HG02970 (cell line): ENCODE measurements around the gene EGFL7.

ENCODE experiments used
- ATAC-seq: cut with Tn5 transposase; IDR thresholded peaks from one replicate; pipeline ENCODE4 v1.9.1; 2021; ENCODE audit warnings: mild to moderate bottlenecking, moderate library complexity, moderate number of reproducible peaks; ENCODE audit not compliant: unreplicated experiment, low FRiP score

Gene EGFL7

DNA sequence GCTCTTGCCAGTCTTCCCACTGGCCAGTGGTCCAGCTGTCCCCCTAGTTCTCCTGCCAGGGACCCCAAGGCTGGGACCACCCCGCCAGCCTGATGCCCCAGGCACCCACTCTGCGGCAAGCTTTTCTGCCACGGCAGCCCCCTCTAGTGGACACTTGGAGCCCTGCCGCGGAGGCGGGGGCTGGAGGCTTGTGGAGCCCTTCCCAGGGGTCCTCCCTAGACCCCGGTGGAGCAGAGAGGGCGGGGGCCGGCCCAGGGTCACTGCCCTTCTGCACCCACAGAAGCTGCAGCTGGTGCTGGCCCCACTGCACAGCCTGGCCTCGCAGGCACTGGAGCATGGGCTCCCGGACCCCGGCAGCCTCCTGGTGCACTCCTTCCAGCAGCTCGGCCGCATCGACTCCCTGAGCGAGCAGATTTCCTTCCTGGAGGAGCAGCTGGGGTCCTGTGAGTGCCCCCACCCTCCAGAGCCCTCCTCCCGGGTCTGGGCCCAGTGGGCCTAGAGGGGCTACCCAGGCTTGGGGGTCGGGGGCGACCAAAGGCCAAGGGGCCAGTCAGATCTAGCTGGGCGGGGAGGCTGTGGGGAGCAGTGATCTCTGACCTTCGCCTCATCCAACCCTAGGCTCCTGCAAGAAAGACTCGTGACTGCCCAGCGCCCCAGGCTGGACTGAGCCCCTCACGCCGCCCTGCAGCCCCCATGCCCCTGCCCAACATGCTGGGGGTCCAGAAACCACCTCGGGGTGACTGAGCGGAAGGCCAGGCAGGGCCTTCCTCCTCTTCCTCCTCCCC lies 9.1 kb downstream of the EGFL7 start:
- no peak for ATAC-seq

- no peak for ATAC-seq
Observed at GRCh38 chr9:136672431-136673087, 9.8 kb downstream of the EGFL7 start.

DNA sequence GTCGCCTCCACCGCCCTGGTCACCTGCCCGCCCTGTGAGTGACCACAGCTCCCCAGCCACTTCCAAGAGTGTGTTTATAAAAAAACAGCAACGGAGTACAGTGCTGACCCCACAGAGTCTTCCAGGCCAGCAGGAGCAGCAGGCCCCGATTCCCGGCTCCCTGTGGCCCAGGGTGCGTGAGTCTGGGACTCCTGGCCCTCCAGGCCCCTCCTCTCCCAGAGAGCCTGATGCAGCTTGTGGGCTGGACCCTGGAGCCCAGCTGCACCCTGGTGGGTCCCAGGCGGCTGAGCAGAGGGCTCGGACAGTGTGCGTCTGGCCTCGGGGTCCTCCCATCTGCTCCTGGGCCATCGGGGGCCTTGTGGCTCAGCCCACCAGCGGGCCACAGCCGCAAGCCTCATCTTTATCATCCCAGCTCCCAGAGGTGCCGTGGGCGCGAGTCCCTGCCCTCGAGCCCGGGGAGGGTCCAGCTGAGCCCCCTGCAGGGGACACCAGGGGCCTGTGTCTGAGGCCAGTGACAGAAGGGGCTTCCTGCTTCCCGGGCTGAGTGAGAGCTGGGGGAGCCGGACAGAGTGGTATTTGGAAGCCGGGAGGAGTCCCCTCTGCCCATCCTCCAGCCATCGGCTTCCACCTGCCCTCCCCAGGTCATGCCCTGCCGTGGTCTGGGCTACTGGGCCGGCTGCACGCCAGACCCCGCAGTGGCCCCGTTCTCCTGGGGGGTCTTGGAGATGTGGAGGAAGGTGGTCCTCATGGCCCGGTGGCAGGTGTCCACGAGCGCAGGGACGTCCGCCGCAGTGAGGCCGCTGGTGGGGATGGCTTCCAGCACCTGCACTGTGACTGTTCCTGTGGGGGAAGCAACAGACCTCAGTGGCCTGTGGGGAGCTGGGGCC lies 10.6 kb downstream of the EGFL7 start:
- no peak for ATAC-seq

DNA sequence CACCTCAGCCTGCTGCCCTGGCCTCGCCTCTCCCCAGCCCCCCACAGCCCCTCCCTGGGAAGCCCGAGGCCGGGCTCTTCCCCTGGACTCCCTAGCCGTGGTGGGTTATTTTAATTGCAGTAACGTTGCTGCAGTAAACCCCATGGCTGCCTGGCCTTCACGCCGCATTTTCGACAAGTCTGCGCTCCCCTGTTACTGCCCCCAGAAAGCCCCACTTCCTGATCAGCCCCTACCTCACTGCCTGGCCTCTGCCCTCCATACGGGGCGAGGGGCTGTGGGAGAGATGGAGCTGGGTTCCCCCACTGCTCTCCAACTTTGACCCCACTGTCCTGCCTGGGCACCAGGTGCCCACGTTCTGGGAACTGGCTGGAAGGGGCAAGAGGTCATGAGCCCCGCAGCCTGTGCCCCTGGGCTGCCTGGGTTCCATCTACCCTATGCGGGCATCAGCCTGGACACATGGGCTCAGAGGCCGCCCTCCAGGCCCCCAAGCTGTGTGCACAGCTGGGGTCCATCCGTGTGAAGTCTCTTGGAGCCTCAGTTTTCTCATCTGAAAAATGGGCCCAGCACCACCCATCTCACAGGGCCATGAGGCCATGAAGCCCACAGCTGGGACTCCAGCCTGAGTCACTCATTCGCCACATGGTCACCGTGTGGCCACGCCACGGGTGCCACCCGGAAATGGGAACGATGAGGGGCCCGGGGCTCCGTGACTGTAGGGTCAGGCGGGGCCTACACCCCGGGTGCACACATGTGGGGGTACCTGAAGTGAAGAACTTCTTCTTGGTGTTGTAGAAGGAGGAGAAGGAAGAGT lies 11.5 kb downstream of the EGFL7 start:
- no peak for ATAC-seq

DNA sequence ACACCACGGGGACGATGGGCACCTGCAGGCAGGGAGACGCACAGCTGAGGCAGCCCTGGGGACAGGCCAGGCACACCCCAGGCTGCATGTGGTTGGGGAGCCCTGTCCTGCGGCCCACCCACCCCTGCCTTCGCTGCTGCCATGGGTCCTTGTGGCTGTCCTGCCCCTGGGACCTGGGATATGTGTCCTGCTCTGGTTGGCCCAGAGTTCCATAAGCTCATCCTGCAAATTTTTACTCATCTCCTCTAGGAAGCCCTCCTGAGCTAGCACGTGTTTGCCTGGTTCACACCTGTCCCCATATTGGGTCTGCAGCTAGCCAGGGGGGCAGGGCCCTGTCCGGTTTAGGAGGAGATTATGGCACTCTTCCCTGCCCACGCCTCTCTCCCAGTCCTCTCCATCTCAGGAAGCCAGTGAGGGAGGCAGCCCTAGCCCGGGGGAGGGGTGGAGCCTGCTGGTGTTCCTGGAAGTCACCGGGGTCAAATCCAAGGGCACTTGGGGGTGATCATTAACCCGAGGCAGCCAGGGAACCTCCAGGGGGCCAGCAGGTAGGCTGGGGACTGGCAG lies 12.2 kb downstream of the EGFL7 start:
- ATAC-seq: no peak

GRCh38 chr9:136675477-136676296 lies 13.0 kb downstream of the EGFL7 start:
- ATAC-seq: no peak

GRCh38 chr9:136676297-136676794 lies 13.6 kb downstream of the EGFL7 start:
- no peak for ATAC-seq

- ATAC-seq: no peak
Observed at GRCh38 chr9:136676920-136677686, 14.4 kb downstream of the EGFL7 start.

DNA sequence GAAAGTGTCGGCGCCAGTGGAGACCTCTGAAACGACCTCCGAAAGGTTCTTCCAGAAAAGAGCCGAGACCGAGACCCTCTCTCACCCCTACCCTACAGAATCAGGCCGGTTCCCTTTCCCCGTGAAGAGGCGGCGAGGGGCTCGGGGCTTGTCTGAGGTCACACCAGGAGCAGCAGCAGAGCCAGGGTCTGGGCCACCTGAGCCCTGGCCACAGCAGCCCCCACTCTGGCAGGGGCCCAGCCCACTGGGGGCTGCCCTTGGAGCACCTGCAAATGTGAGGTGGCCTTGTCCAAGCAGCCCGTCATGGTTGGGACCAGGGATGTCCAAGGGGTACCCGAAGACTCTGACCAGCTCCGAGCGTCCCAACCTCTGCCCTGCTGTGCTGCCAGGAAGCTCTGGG lies 15.3 kb downstream of the EGFL7 start:
- ATAC-seq: no peak

DNA sequence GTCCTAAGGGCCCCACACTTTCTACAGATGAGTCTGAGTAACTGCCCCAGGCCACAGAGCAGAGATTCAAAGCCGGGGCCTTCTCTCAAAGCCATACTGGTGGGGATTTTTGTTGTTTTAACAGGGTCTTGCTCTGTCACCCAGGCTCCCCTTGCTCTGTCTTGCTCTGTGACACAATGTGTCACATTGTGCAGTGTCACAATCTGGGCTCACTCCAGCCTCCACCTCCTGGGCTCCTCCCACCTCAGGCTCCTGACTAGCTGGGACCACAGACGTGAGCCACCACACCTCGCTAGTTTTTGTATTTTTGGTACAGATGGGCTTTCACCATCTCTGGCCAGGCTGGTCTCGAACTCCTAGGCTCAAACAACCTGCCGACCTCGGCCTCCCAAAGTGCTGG lies 15.9 kb downstream of the EGFL7 start:
- no peak for ATAC-seq

DNA sequence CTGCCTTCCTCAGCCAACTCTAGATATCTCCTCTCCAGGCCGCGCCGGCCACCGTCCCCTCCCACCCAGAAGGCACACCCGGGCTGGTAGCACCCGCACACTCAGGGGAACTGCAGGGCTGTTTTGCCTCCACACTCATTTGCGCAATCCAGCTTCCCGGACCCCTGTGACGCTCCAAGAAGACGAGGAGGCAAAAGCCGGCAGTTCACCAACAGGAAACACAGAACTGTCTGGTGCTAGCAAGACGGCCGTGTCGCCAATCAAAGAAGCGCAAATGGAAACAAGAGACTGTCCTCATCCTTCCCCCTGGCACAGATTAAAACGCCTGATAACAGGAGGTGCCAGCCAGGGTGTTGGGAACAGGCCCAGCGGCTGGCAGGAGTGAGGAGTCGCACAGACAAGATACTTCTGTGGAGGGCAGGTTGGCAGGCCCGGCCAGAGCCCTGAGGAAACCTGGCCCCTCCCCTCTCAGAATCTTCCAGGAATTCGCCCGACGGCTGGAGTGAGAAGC lies 16.8 kb downstream of the EGFL7 start:
- ATAC-seq: no peak

GRCh38 chr9:136681029-136681428 lies 18.3 kb downstream of the EGFL7 start:
- no peak for ATAC-seq

DNA sequence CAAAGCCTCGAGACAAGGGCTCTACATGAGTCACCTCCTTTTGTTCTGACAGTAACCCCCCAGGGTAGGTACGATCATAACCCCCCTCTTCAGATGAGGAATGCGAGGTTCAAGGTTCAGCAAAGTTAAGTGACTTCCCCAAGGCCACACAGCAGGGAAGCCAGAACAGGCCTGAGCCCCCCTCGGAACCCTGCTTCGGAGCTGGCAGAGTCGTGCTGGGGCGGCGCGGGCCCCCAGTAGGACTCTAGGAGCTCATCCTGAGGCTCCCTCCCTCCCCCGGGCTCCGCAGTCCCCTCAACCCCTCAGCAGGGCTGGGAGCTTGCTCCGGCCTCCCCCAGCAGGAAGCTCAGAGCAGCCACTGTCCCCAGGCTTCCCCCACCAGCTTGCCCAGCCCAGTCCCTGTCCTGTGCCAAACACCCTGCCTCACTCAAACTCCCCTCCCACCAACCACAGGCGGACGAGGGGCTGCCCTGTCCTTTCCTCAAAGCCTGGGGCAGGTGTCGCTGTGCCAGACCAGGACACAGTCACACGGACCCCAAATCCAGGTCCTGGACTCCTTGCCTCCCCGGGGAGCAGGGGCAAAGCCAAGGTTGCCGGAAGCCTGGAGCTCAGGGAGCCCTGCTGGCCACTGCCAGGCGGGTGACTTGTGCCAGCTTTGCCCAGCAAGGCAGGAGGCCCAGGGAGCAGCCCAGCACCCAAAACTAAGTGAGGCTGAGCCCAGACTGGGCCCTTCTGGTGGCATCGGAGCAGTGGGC lies 19.4 kb downstream of the EGFL7 start:
- ATAC-seq: no peak

DNA sequence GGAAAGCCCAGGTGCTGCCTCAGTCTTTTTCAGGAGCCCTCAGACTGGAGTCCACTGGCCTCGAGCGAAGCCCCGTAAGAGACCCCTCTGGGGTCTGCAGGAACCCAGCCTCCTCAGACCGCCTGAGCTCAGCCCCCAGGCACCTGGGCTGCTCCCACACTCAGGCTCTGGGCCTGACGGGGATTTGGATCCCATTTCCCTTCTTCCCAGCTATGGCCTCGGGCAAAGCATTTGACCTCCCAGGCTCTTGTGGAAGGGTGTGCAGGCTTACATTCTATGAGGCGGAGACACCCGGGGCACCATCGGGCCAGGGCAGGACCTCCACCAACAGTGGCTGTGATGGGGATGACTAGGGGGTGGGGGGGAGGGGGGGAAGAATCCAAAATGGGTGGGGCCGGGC lies 20.0 kb downstream of the EGFL7 start:
- ATAC-seq: no peak

GRCh38 chr9:136683173-136683745 lies 20.5 kb downstream of the EGFL7 start:
- ATAC-seq: no peak

- ATAC-seq: no peak
Observed at GRCh38 chr9:136683755-136684154, 21.0 kb downstream of the EGFL7 start.

DNA sequence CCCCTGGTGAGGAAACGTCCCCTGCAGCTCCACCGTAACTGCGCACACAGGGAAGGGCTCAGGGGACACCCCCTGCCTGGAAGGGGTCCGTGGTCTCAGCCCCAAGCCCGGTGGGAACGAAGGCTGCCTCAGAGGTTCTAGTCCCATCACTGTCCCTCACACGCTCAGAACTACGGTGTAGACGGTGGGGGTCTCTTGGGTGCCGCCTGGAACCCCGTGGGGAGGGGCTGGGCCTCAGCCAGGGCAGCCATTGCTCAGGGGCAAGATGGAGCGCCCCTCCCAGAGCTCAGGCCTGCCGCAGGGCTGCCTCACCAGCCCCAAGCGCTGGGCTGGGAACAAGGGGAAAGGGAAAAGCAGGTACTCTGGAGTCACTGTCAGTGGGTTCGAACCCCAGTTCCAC lies 21.6 kb downstream of the EGFL7 start:
- no peak for ATAC-seq
